Caco-2 (cell line): ENCODE results near the gene NDUFC1. TPM values are rescaled to one million over a fixed set of nuclear protein-coding genes. Genes with fewer than 3 reads are reported as not detected.

Experiments used
- BruUV-seq: library from RNA; stranded (reverse); fragments of 400-500 nt; replicated peaks from 2 replicates; lab custom pipeline; 2021; lab: Mats Ljungman, UMichigan
- CTCF ChIA-PET: fragments of 300-600 bp; sonication (Branson Sonifier 250); formaldehyde crosslinking; loops from one replicate; lab custom pipeline; 2022; ENCODE audit warnings: antibody characterized with exemption; lab: Charles Lee
- POLR2A ChIA-PET: fragments of 300-600 bp; sonication (Branson Sonifier 250); formaldehyde crosslinking; loops from one replicate; lab custom pipeline; 2022; ENCODE audit warnings: antibody characterized with exemption; lab: Charles Lee
- DNase-seq, 2 experiments: peaks; one replicate each; pipeline versions ENCODE4 v3.0.0 to v3.0.0-alpha.2; 2020 to 2022
- H3K27me3 ChIP-seq: replicated peaks from 2 replicates; pipeline ENCODE4 v1.6.0; 2011; ENCODE audit warnings: low read length; ENCODE audit not compliant: control insufficient read depth, insufficient read depth
- H3K36me3 ChIP-seq: 2 replicates; pipeline ENCODE4 v1.5.1; 2011; ENCODE audit warnings: low read length; ENCODE audit not compliant: control insufficient read depth, insufficient read depth
- H3K4me1 ChIP-seq: fragments of 250-450 bp; sonication (Bioruptor Pico); 2 replicates; pipeline ENCODE4 v1.5.1; 2020; ENCODE audit warnings: mild to moderate bottlenecking
- H3K4me3 ChIP-seq: 2 replicates; pipeline ENCODE4 v1.5.1; 2011; ENCODE audit warnings: low read depth, mild to moderate bottlenecking, control low read depth, low read length
- H3K9me3 ChIP-seq: fragments of 250-450 bp; sonication (Bioruptor Pico); 2 replicates; pipeline ENCODE4 v1.5.1; 2020; ENCODE audit warnings: mild to moderate bottlenecking, moderate library complexity
- H3K27ac Mint-ChIP-seq: one replicate; pipeline ENCODE4 v1.8.0; 2022; ENCODE audit warnings: mixed read lengths; ENCODE audit not compliant: unreplicated experiment
- H3K27me3 Mint-ChIP-seq: one replicate; pipeline ENCODE4 v1.8.0; 2022; ENCODE audit warnings: mixed read lengths; ENCODE audit not compliant: insufficient read depth, unreplicated experiment
- H3K36me3 Mint-ChIP-seq: one replicate; pipeline ENCODE4 v1.8.0; 2022; ENCODE audit warnings: mild to moderate bottlenecking, mixed read lengths; ENCODE audit not compliant: insufficient read depth, unreplicated experiment
- H3K4me1 Mint-ChIP-seq: one replicate; pipeline ENCODE4 v1.8.0; 2022; ENCODE audit warnings: low read depth, mixed read lengths; ENCODE audit not compliant: unreplicated experiment
- H3K4me3 Mint-ChIP-seq: one replicate; pipeline ENCODE4 v1.8.0; 2022; ENCODE audit warnings: mild to moderate bottlenecking, moderate library complexity, mixed read lengths; ENCODE audit not compliant: unreplicated experiment
- H3K9me3 Mint-ChIP-seq: one replicate; pipeline ENCODE4 v1.8.0; 2022; ENCODE audit warnings: mixed read lengths; ENCODE audit not compliant: unreplicated experiment
- intact Hi-C: fragments of 100-400 bp; cut with micrococcal nuclease; formaldehyde crosslinking; loops from one replicate; pipeline ENCODE4 v1.10.0; 2022; ENCODE audit not compliant: unreplicated experiment
- total RNA-seq: library from RNA; stranded (reverse); gene quantifications from 2 replicates; pipeline ENCODE4 v1.2.3, GENCODE V29; 2022
- TF ChIP-seq, protein P1 (sequence below), 2 experiments: fragments of 200-600 bp in 1 of 2; IDR thresholded peaks; 1 replicate in 1 of 2; 2 replicates in 1 of 2; pipeline versions ENCODE4 v1.5.1 to v1.8.0; 2011 to 2022; ENCODE audit warnings: antibody characterized with exemption in 1 of 2, control low read depth in 1 of 2, inconsistent platforms in 1 of 2, low read depth in 1 of 2, low read length in 1 of 2, mild to moderate bottlenecking in 1 of 2, moderate library complexity in 1 of 2; ENCODE audit not compliant: insufficient read depth in 1 of 2, severe bottlenecking in 1 of 2, unreplicated experiment in 1 of 2

The NDUFC1 gene
- total RNA-seq, 1 experiment from 2014 or later = 69.4 TPM

DNA sequence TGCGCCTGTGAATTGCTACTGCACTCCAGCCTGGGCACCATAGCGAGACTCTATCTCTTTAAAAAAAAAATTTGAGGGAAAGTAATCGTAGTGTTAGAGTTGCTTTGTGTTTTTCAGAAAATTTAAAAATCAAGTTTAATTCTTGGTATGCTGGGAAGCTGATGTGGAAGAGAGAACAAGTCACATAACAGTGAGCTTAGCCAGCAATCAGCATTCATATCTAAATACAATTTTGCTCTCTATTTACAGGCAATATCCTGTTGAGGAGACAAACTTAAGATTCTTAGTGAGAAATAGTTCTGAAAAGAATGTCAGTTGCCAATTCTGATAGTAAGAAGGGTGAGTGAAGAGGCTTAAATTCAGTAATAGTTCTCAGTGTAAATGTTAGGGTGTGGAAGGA, 9.6 kb upstream of the NDUFC1 start:
- Histone ChIP-seq H3K36me3 (no peaks in the 10 kb centered on the region), H3K4me1 (peaks cover 5% of the 10 kb centered on the region; the same call in 1 of the 2 replicates), H3K4me3 (no peak overlapping the region), H3K9me3 (no peaks in the 10 kb centered on the region), H3K27me3 (no peaks in the 10 kb centered on the region)
- Mint-ChIP-seq H3K4me3 (no peak overlapping the region), H3K9me3 (peaks cover 7% of the 10 kb centered on the region), H3K36me3 (peaks cover 18% of the 10 kb centered on the region), H3K4me1 (peaks cover 11% of the 10 kb centered on the region), H3K27ac (no peak overlapping the region), H3K27me3 (no peaks in the 10 kb centered on the region)
- intact Hi-C loops = no loop called here
- POLR2A ChIA-PET = no interaction called here
- TF ChIP-seq, protein P1, sequence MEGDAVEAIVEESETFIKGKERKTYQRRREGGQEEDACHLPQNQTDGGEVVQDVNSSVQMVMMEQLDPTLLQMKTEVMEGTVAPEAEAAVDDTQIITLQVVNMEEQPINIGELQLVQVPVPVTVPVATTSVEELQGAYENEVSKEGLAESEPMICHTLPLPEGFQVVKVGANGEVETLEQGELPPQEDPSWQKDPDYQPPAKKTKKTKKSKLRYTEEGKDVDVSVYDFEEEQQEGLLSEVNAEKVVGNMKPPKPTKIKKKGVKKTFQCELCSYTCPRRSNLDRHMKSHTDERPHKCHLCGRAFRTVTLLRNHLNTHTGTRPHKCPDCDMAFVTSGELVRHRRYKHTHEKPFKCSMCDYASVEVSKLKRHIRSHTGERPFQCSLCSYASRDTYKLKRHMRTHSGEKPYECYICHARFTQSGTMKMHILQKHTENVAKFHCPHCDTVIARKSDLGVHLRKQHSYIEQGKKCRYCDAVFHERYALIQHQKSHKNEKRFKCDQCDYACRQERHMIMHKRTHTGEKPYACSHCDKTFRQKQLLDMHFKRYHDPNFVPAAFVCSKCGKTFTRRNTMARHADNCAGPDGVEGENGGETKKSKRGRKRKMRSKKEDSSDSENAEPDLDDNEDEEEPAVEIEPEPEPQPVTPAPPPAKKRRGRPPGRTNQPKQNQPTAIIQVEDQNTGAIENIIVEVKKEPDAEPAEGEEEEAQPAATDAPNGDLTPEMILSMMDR (IDR thresholded peaks at IDR 0.05; ENCODE audit: insufficient read depth in 1 of 2, low read depth in 1 of 2, low read length in 1 of 2, severe bottlenecking in 1 of 2, unreplicated experiment in 1 of 2) = no peak
- DNase-seq = no peak
- no TSS peak for BruUV-seq
- CTCF ChIA-PET = no interaction called here

DNA sequence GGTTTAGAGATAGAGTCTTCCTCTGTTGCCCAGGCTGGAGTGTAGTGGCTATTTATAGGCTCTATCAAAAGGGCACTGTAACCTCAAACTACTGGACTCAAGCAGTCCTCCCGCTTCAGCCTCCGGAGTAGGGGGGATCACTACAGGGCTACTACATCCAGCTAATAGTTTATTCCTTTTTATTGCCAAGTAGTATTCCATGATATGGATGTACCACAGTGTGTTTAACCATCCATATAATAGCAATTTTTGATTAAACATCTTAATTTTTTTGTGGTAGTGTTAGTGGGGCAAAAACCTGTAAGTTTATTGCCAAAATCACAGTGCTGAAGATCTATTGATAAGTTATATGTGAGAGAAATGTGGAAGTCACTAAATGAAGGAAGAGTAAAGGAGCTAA, 2.6 kb upstream of the NDUFC1 start:
- CTCF ChIA-PET = no interaction called here
- Histone ChIP-seq H3K4me3 (no peak overlapping the region), H3K36me3 (no peaks in the 10 kb centered on the region), H3K27me3 (no peaks in the 10 kb centered on the region), H3K4me1 (peaks cover 7% of the 10 kb centered on the region), H3K9me3 (no peaks in the 10 kb centered on the region)
- POLR2A ChIA-PET = no interaction called here
- DNase-seq = no peak
- BruUV-seq = no TSS peak
- Mint-ChIP-seq H3K27me3 (no peaks in the 10 kb centered on the region), H3K36me3 (peaks cover 41% of the 10 kb centered on the region), H3K27ac (peak overlapping the region; percentile 54), H3K4me1 (no peaks in the 10 kb centered on the region), H3K9me3 (no peaks in the 10 kb centered on the region), H3K4me3 (no peak overlapping the region)
- TF ChIP-seq, protein P1 (IDR thresholded peaks at IDR 0.05; ENCODE audit: insufficient read depth in 1 of 2, low read depth in 1 of 2, low read length in 1 of 2, severe bottlenecking in 1 of 2, unreplicated experiment in 1 of 2) = no peak
- intact Hi-C loops = loop anchor here (5.0 kb wide), 1 partner anchor 147 kb away; the partner anchor contains the start of gene RAB33B

DNA sequence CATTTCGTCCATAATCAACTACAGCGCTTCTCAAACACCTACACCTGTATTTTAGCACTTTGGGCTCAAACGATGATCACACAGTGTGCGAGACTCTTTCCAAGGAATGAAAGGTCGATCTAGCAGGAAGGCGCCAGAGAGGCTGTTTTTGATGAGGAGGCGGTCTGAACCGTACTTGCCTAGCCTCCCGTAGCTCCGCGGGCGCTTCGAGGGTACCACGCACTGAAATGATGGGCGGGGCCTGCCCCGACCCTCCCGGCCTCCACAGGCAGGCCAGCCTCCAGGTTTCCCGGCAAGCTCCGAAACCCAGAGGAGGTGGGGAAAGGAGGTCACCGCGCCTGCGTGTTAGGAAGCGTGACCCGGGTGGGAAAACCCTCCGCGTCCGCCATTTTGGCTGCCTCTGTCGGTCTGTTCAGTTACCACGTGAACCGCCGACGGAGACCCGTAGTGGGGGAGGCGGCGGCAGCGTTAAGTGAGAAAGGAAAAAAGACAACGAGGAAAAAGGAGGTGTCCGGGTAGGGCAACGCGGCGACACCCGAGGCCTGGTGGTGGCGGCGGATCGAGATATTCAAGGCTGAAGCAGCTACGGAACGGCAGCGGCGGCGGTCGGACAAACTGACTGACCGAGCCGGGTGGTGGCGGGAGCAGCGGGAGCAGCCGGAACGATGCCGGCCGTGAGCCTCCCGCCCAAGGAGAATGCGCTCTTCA, 1.0 kb downstream of the NDUFC1 start, which contains the start of gene NAA15:
Gene NAA15, plus strand, starts transcription at position 393 of the 708 bp plus-strand sequence. Its CDS starts 273 bp downstream, at position 666.
- Mint-ChIP-seq H3K4me3 (peak within 1 kb of the TSS; percentile 96), H3K36me3 (peaks cover 26% of the 10 kb centered on the region), H3K9me3 (no peaks in the 10 kb centered on the region), H3K27me3 (no peaks in the 10 kb centered on the region), H3K4me1 (no peaks in the 10 kb centered on the region), H3K27ac (peak within 1 kb of the TSS; percentile 97)
- CTCF ChIA-PET = interaction anchor here (0.8 to 2.4 kb wide), 3 partner anchors 89 to 271 kb away, joined by 3 to 18 read pairs (median 4); no protein-coding TSS in a partner anchor
- no peaks in the 10 kb centered on the region for H3K9me3 ChIP-seq
- H3K36me3 ChIP-seq = no peaks in the 10 kb centered on the region
- H3K4me1 ChIP-seq = peaks cover 11% of the 10 kb centered on the region
- TF ChIP-seq, protein P1 (IDR thresholded peaks at IDR 0.05; ENCODE audit: insufficient read depth in 1 of 2, low read depth in 1 of 2, low read length in 1 of 2, severe bottlenecking in 1 of 2, unreplicated experiment in 1 of 2) = no peak
- no peaks in the 10 kb centered on the region for H3K27me3 ChIP-seq
- H3K4me3 ChIP-seq = peak within 1 kb of the TSS; percentile 99
- peak; percentile 98 for DNase-seq
- intact Hi-C loops = loop anchor here (1.0 to 5.0 kb wide), 3 partner anchors 124 to 218 kb away; partner anchors contain the start of genes ELF2 and RAB33B
- POLR2A ChIA-PET = interaction anchor here (0.5 to 2.7 kb wide), 8 partner anchors 124 to 1054 kb away, joined by 3 to 44 read pairs (median 4); partner anchors contain the start of gene ELF2
- no TSS peak for BruUV-seq
